ENCODE data around the gene AFF3. TPM values are rescaled to one million over a fixed set of nuclear protein-coding genes. Genes with fewer than 3 reads are reported as not detected.

Gene AFF3
- total RNA-seq, 1 experiment from 2014 or later, result not detected

DNA sequence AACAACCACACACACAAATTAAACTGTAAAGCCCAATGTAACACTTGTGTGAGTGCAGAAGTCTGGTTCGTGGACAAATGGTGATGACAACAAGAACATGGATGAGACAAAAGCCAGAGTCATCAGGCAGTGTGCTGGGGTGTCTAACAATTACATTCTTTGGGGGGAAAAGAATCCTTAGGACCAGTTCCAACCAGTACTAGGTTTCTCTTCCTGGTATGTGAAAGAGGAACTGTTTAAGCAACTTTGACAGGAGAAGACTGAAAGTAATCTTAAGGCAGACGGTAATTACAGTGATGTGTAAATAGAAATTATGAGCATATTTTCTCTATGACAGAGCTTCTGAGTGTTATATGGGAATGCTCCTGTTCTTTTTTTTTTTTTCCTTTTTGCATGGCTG lies 133.4 kb downstream of the AFF3 start:
- intact Hi-C loops (cut with micrococcal nuclease; ENCODE audit: unreplicated experiment), result no loop called here
- CTCF ChIA-PET, result no interaction called here
- H3K27ac Mint-ChIP-seq (ENCODE audit: unreplicated experiment), result no peak overlapping the region
- H3K4me3 Mint-ChIP-seq (ENCODE audit: low read depth, unreplicated experiment), result no peak overlapping the region
- no peak for DNase-seq
- peaks cover 58% of the 10 kb centered on the region for H3K27me3 Mint-ChIP-seq (ENCODE audit: unreplicated experiment)
- TF ChIP-seq, protein P1, sequence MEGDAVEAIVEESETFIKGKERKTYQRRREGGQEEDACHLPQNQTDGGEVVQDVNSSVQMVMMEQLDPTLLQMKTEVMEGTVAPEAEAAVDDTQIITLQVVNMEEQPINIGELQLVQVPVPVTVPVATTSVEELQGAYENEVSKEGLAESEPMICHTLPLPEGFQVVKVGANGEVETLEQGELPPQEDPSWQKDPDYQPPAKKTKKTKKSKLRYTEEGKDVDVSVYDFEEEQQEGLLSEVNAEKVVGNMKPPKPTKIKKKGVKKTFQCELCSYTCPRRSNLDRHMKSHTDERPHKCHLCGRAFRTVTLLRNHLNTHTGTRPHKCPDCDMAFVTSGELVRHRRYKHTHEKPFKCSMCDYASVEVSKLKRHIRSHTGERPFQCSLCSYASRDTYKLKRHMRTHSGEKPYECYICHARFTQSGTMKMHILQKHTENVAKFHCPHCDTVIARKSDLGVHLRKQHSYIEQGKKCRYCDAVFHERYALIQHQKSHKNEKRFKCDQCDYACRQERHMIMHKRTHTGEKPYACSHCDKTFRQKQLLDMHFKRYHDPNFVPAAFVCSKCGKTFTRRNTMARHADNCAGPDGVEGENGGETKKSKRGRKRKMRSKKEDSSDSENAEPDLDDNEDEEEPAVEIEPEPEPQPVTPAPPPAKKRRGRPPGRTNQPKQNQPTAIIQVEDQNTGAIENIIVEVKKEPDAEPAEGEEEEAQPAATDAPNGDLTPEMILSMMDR (IDR thresholded peaks at IDR 0.05; ENCODE audit: unreplicated experiment), result no peak
- no TSS peak for BruUV-seq (replicated peaks)
- peaks cover 8% of the 10 kb centered on the region for H3K4me1 Mint-ChIP-seq (ENCODE audit: low read depth, unreplicated experiment)
- no peaks in the 10 kb centered on the region for H3K36me3 Mint-ChIP-seq (ENCODE audit: insufficient read depth, unreplicated experiment)
- H3K9me3 Mint-ChIP-seq (ENCODE audit: low read depth, unreplicated experiment), result no peaks in the 10 kb centered on the region

DNA sequence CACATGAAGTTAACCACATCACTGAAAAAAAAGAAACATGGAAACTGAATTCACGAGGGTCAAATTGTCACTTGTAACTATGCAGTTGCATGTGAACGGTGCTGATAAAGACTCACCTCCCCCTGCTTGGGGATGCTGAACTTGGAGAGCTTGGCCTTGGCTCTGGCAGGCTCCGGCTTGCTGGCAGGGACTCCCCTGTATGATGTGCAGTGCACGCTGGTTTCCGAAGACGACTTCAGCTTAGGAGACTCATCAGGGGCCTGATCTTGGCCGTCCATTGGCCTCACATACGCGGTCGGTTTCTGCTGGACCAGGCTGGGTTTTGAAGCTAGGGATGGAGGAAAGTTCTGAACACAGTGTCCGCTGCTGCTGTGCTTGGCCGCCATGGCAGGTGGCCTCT lies 135.9 kb downstream of the AFF3 start:
- TF ChIP-seq, protein P1 (IDR thresholded peaks at IDR 0.05; ENCODE audit: unreplicated experiment), result no peak
- BruUV-seq (replicated peaks), result no TSS peak
- DNase-seq, result no peak
- no peak overlapping the region for H3K27ac Mint-ChIP-seq (ENCODE audit: unreplicated experiment)
- H3K36me3 Mint-ChIP-seq (ENCODE audit: insufficient read depth, unreplicated experiment), result no peaks in the 10 kb centered on the region
- H3K4me1 Mint-ChIP-seq (ENCODE audit: low read depth, unreplicated experiment), result no peaks in the 10 kb centered on the region
- H3K9me3 Mint-ChIP-seq (ENCODE audit: low read depth, unreplicated experiment), result no peaks in the 10 kb centered on the region
- H3K4me3 Mint-ChIP-seq (ENCODE audit: low read depth, unreplicated experiment), result no peak overlapping the region
- CTCF ChIA-PET, result no interaction called here
- H3K27me3 Mint-ChIP-seq (ENCODE audit: unreplicated experiment), result peaks cover 69% of the 10 kb centered on the region
- intact Hi-C loops (cut with micrococcal nuclease; ENCODE audit: unreplicated experiment), result no loop called here

DNA sequence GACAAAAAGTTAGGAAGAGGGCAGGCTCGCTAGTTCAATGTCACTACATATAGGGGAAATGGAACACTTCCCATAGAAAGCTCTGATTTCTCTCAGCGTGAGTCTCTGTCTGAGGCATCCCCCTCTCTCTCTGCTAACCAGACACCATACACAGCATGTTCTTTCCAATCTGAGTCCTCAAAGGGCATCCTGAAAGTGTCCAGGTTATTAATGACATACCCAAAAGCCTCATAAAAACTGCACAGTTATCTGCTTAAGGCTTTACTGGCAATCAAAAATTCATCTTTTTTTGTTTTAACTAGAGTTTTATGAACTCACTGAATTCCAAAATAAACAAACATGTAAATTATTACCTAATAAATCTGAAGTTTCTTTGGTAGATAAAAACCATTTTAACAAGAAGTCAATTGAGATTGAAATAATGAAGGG lies 137.4 kb downstream of the AFF3 start:
- TF ChIP-seq, protein P1 (IDR thresholded peaks at IDR 0.05; ENCODE audit: unreplicated experiment), result no peak
- H3K4me1 Mint-ChIP-seq (ENCODE audit: low read depth, unreplicated experiment), result no peaks in the 10 kb centered on the region
- no peaks in the 10 kb centered on the region for H3K36me3 Mint-ChIP-seq (ENCODE audit: insufficient read depth, unreplicated experiment)
- no peaks in the 10 kb centered on the region for H3K9me3 Mint-ChIP-seq (ENCODE audit: low read depth, unreplicated experiment)
- intact Hi-C loops (cut with micrococcal nuclease; ENCODE audit: unreplicated experiment), result no loop called here
- CTCF ChIA-PET, result no interaction called here
- peaks cover 73% of the 10 kb centered on the region for H3K27me3 Mint-ChIP-seq (ENCODE audit: unreplicated experiment)
- no peak overlapping the region for H3K27ac Mint-ChIP-seq (ENCODE audit: unreplicated experiment)
- no TSS peak for BruUV-seq (replicated peaks)
- no peak overlapping the region for H3K4me3 Mint-ChIP-seq (ENCODE audit: low read depth, unreplicated experiment)
- no peak for DNase-seq

DNA sequence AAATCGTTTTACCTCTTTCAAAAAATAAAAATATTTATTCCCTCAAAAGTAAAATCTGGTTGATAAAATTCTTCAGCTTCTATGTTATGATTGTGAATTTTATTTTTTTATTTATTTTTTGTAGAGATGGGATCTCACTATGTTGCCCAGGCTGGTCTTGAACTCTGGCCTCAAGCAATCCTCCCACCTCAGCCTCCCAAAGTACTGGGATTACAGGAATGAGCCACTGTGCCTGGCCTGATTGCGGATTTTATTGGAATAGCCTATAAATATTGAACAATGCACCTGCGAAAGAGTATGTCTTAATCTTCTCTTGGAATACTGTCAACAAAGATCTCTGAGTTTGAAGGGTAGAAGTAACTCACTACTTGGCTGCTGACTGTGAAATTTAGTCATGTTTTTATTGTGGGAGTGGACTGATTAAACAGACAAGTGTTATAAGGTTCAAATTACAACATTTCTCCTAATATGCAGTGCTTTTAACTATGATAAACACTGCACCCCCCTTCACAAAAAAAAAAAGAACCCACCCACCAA lies 138.0 kb downstream of the AFF3 start:
- no peaks in the 10 kb centered on the region for H3K36me3 Mint-ChIP-seq (ENCODE audit: insufficient read depth, unreplicated experiment)
- intact Hi-C loops (cut with micrococcal nuclease; ENCODE audit: unreplicated experiment), result no loop called here
- H3K27ac Mint-ChIP-seq (ENCODE audit: unreplicated experiment), result no peak overlapping the region
- CTCF ChIA-PET, result no interaction called here
- peaks cover 73% of the 10 kb centered on the region for H3K27me3 Mint-ChIP-seq (ENCODE audit: unreplicated experiment)
- H3K9me3 Mint-ChIP-seq (ENCODE audit: low read depth, unreplicated experiment), result no peaks in the 10 kb centered on the region
- no peaks in the 10 kb centered on the region for H3K4me1 Mint-ChIP-seq (ENCODE audit: low read depth, unreplicated experiment)
- H3K4me3 Mint-ChIP-seq (ENCODE audit: low read depth, unreplicated experiment), result no peak overlapping the region
- TF ChIP-seq, protein P1 (IDR thresholded peaks at IDR 0.05; ENCODE audit: unreplicated experiment), result no peak
- no peak for DNase-seq
- no TSS peak for BruUV-seq (replicated peaks)

All from Calu3 (cell line).